ENCODE measurements around the gene ZNF521.

- TF ChIP-seq, protein P1, sequence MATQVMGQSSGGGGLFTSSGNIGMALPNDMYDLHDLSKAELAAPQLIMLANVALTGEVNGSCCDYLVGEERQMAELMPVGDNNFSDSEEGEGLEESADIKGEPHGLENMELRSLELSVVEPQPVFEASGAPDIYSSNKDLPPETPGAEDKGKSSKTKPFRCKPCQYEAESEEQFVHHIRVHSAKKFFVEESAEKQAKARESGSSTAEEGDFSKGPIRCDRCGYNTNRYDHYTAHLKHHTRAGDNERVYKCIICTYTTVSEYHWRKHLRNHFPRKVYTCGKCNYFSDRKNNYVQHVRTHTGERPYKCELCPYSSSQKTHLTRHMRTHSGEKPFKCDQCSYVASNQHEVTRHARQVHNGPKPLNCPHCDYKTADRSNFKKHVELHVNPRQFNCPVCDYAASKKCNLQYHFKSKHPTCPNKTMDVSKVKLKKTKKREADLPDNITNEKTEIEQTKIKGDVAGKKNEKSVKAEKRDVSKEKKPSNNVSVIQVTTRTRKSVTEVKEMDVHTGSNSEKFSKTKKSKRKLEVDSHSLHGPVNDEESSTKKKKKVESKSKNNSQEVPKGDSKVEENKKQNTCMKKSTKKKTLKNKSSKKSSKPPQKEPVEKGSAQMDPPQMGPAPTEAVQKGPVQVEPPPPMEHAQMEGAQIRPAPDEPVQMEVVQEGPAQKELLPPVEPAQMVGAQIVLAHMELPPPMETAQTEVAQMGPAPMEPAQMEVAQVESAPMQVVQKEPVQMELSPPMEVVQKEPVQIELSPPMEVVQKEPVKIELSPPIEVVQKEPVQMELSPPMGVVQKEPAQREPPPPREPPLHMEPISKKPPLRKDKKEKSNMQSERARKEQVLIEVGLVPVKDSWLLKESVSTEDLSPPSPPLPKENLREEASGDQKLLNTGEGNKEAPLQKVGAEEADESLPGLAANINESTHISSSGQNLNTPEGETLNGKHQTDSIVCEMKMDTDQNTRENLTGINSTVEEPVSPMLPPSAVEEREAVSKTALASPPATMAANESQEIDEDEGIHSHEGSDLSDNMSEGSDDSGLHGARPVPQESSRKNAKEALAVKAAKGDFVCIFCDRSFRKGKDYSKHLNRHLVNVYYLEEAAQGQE (IDR thresholded peaks at IDR 0.05; ENCODE audit: insufficient read depth in 1 of 2, low read depth in 2 of 2, low read length in 2 of 2): no peak
- TF ChIP-seq POLR2AphosphoS5 (IDR thresholded peaks at IDR 0.05; ENCODE audit: low read depth, low read length) (no peak), SIN3A (IDR thresholded peaks at IDR 0.05; ENCODE audit: borderline replicate concordance, insufficient read depth, low read length) (no peak), TAF1 (IDR thresholded peaks at IDR 0.05; ENCODE audit: borderline replicate concordance, insufficient read depth, low read length) (no peak), FOXP2 (optimal IDR thresholded peaks at IDR 0.05; ENCODE audit: borderline replicate concordance, extremely low read depth, extremely low read length, insufficient read depth) (no peak)
These were observed 35.5 kb downstream of the ZNF521 start for GRCh38 chr18:25316381-25317018.

Data from PFSK-1 (cell line).